ENCODE data around the gene PPM1E. TPM values are rescaled to one million over a fixed set of nuclear protein-coding genes. Genes with fewer than 3 reads are reported as not detected.

Gene PPM1E
- total RNA-seq, 2 donors from 2014 or later = not detected

DNA sequence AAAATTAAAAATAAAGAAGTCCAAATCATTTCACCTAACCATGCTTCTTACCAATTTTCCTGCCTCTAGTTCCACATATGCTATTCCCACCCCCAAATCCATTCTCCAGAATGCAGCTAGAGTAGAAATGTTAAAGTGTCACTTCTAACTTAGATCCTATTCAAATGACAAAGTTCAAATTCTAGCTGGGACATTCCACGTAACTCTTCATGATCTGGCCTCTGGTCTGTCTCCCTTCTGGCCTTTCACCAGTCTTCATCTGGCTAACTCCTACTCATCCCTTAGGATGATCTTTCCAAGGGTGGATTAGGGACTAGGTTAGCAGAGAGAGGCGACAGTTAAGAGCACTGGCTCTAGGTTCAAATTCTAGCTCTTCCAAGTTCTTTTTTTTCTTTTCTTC lies 253.1 kb downstream of the PPM1E start:
- TF ChIP-seq, protein P1, sequence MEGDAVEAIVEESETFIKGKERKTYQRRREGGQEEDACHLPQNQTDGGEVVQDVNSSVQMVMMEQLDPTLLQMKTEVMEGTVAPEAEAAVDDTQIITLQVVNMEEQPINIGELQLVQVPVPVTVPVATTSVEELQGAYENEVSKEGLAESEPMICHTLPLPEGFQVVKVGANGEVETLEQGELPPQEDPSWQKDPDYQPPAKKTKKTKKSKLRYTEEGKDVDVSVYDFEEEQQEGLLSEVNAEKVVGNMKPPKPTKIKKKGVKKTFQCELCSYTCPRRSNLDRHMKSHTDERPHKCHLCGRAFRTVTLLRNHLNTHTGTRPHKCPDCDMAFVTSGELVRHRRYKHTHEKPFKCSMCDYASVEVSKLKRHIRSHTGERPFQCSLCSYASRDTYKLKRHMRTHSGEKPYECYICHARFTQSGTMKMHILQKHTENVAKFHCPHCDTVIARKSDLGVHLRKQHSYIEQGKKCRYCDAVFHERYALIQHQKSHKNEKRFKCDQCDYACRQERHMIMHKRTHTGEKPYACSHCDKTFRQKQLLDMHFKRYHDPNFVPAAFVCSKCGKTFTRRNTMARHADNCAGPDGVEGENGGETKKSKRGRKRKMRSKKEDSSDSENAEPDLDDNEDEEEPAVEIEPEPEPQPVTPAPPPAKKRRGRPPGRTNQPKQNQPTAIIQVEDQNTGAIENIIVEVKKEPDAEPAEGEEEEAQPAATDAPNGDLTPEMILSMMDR (IDR thresholded peaks at IDR 0.05) = no peak
- H3K27ac ChIP-seq = no peak overlapping the region
- no peak overlapping the region for H3K4me3 ChIP-seq
- ATAC-seq (ENCODE audit: insufficient number of reproducible peaks, low FRiP score, low read depth) (no peak), DNase-seq (ENCODE audit: low spot score) (no peak)
- H3K36me3 ChIP-seq = peaks cover 5% of the 10 kb centered on the region
- no peaks in the 10 kb centered on the region for H3K9me3 ChIP-seq
- H3K4me1 ChIP-seq (ENCODE audit: control insufficient read depth in 1 of 2, low read depth in 2 of 2) = no peaks in the 10 kb centered on the region
- H3K27me3 ChIP-seq (replicated peaks; ENCODE audit: insufficient read depth) = no peaks in the 10 kb centered on the region

DNA sequence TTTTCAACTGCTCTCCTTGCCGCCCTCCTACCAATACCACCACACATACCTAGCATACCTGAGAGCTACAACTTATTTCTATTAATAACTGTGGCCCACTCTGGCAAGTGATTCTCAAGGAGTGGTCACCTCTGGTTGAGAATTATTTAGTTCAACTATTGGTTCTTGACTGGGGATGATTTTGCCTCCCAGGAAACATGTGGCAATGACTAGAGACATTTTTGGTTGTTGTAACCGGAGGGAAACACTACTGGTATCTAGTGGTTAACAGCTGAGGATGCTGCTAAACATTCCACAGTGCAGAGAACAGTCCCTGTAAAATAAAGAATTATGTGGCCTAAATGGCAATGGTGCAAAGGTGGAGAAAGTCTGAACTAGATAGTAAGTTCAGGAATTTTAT lies 254.4 kb downstream of the PPM1E start:
- TF ChIP-seq, protein P1 (IDR thresholded peaks at IDR 0.05) = no peak
- DNase-seq (ENCODE audit: low spot score) (no peak), ATAC-seq (ENCODE audit: insufficient number of reproducible peaks, low FRiP score, low read depth) (no peak)
- Histone ChIP-seq H3K4me3 (no peak overlapping the region), H3K27ac (no peak overlapping the region), H3K9me3 (no peaks in the 10 kb centered on the region), H3K36me3 (peaks cover 9% of the 10 kb centered on the region), H3K27me3 (replicated peaks; ENCODE audit: insufficient read depth) (no peaks in the 10 kb centered on the region), H3K4me1 (ENCODE audit: control insufficient read depth in 1 of 2, low read depth in 2 of 2) (no peaks in the 10 kb centered on the region)

DNA sequence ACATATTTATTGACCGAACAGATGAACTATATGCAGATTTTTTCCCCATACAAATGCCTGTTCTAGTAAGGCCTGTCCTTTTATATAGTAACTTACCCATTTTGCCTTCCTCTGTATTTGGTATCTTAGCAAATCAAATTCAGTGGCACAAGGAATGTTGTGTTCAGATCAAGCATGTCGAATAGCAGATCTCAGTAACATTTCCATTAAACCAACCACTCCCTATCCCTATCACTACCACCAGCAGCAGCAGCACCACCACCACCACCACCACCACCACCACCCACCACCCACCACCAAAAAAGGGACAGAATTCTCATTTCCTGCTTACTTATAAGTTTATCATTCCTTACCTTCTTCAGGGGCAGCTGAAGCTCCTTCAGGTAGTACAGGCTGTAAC lies 256.3 kb downstream of the PPM1E start:
- no peak for DNase-seq (ENCODE audit: low spot score)
- peaks cover 18% of the 10 kb centered on the region for H3K36me3 ChIP-seq

DNA sequence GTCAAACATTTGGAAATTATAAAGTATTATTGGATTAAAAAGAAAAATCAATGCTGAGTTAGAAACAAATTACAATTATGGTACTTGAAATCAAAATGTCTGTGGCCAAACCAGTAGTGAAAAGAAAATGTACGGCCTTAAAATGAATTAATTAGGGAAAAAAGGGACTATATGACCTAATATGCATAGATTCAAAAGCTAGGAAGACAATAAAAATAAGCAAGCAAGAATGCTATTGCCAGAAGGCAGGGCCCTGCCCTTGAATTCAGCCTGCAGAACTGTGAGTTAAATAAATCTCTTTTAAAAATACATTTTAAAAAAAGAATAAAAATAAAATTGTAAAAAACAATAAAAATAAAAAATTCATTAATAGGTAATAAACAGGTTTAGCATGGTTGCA lies 262.4 kb downstream of the PPM1E start:
- no peak for ATAC-seq (ENCODE audit: insufficient number of reproducible peaks, low FRiP score, low read depth)
- Histone ChIP-seq H3K4me3 (no peak overlapping the region), H3K9me3 (no peaks in the 10 kb centered on the region), H3K36me3 (peaks cover 15% of the 10 kb centered on the region), H3K4me1 (ENCODE audit: control insufficient read depth in 1 of 2, low read depth in 2 of 2) (no peaks in the 10 kb centered on the region), H3K27me3 (replicated peaks; ENCODE audit: insufficient read depth) (no peaks in the 10 kb centered on the region), H3K27ac (no peak overlapping the region)
- no peak for DNase-seq (ENCODE audit: low spot score)
- TF ChIP-seq, protein P1 (IDR thresholded peaks at IDR 0.05) = no peak

More for the DNA sequence above, 256.3 kb downstream of the PPM1E start:
- Histone ChIP-seq H3K4me3 (no peak overlapping the region), H3K27me3 (replicated peaks; ENCODE audit: insufficient read depth) (no peaks in the 10 kb centered on the region), H3K27ac (no peak overlapping the region), H3K4me1 (ENCODE audit: control insufficient read depth in 1 of 2, low read depth in 2 of 2) (no peaks in the 10 kb centered on the region), H3K9me3 (no peaks in the 10 kb centered on the region)
- TF ChIP-seq, protein P1 (IDR thresholded peaks at IDR 0.05) = no peak
- ATAC-seq (ENCODE audit: insufficient number of reproducible peaks, low FRiP score, low read depth) = no peak

DNA sequence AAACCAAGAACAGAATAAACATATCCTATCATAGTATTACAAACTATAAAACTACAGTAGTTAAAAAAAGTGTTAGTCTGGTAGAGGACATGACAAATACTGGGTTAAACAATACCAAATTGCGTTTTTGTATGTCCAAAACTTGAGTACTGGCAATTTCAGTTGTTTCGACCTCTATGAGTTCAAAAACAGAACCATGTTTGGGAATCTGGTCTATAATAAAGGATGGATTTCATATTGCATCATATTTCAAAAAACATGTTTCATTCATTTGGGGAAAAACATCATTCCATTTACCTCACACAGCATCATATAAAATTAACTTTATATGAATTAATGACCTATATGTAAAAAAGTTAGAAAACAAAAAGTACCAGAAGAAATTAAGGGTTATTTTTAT lies 269.3 kb downstream of the PPM1E start:
- no peaks in the 10 kb centered on the region for H3K27me3 ChIP-seq (replicated peaks; ENCODE audit: insufficient read depth)
- ATAC-seq (ENCODE audit: insufficient number of reproducible peaks, low FRiP score, low read depth) = no peak

More for the DNA sequence above, 269.3 kb downstream of the PPM1E start:
- no peak overlapping the region for H3K4me3 ChIP-seq
- no peaks in the 10 kb centered on the region for H3K36me3 ChIP-seq
- H3K9me3 ChIP-seq = no peaks in the 10 kb centered on the region
- DNase-seq (ENCODE audit: low spot score) = no peak
- no peaks in the 10 kb centered on the region for H3K4me1 ChIP-seq (ENCODE audit: control insufficient read depth in 1 of 2, low read depth in 2 of 2)
- TF ChIP-seq, protein P1 (IDR thresholded peaks at IDR 0.05) = no peak
- H3K27ac ChIP-seq = no peak overlapping the region
